ENCODE results near the gene NTNG2. TPM values are rescaled to one million over a fixed set of nuclear protein-coding genes. Genes with fewer than 3 reads are reported as not detected.

Gene NTNG2
- total RNA-seq, 1 donor from 2014 or later, result 0.98 TPM

GRCh38 chr9:132226571-132227430 lies 64.9 kb downstream of the NTNG2 start:
- H3K27me3 ChIP-seq, result no peaks in the 10 kb centered on the region
- no peaks in the 10 kb centered on the region for H3K9me3 ChIP-seq
- no peaks in the 10 kb centered on the region for H3K4me1 ChIP-seq
- intact Hi-C loops (cut with DNase I), result no loop called here
- H3K27ac ChIP-seq, result no peak overlapping the region
- DNase-seq (ENCODE audit: extremely low spot score in 2 of 2), result no peak
- no peaks in the 10 kb centered on the region for H3K36me3 ChIP-seq
- H3K4me3 ChIP-seq, result no peak overlapping the region
- TF ChIP-seq CTCF (IDR thresholded peaks at IDR 0.05) (no peak), POLR2AphosphoS5 (IDR thresholded peaks at IDR 0.05; ENCODE audit: insufficient read depth in 1 of 2, low read depth in 1 of 2) (no peak), POLR2A (IDR thresholded peaks at IDR 0.05) (no peak)

- Histone ChIP-seq H3K9me3 (no peaks in the 10 kb centered on the region), H3K27me3 (no peaks in the 10 kb centered on the region), H3K36me3 (no peaks in the 10 kb centered on the region), H3K4me3 (no peak overlapping the region), H3K4me1 (no peaks in the 10 kb centered on the region), H3K27ac (no peak overlapping the region)
- intact Hi-C loops (cut with DNase I), result no loop called here
- TF ChIP-seq CTCF (IDR thresholded peaks at IDR 0.05) (no peak), POLR2A (IDR thresholded peaks at IDR 0.05) (no peak), POLR2AphosphoS5 (IDR thresholded peaks at IDR 0.05; ENCODE audit: insufficient read depth in 1 of 2, low read depth in 1 of 2) (no peak)
- no peak for DNase-seq (ENCODE audit: extremely low spot score in 2 of 2)
Measured at GRCh38 chr9:132228062-132228461, 66.2 kb downstream of the NTNG2 start.

GRCh38 chr9:132230605-132231004 lies 68.7 kb downstream of the NTNG2 start:
- TF ChIP-seq CTCF (IDR thresholded peaks at IDR 0.05) (no peak), POLR2AphosphoS5 (IDR thresholded peaks at IDR 0.05; ENCODE audit: insufficient read depth in 1 of 2, low read depth in 1 of 2) (no peak), POLR2A (IDR thresholded peaks at IDR 0.05) (no peak)
- no peaks in the 10 kb centered on the region for H3K4me1 ChIP-seq
- H3K36me3 ChIP-seq, result no peaks in the 10 kb centered on the region
- intact Hi-C loops (cut with DNase I), result no loop called here
- DNase-seq (ENCODE audit: extremely low spot score in 2 of 2), result no peak
- no peak overlapping the region for H3K4me3 ChIP-seq
- no peaks in the 10 kb centered on the region for H3K9me3 ChIP-seq
- H3K27ac ChIP-seq, result no peak overlapping the region
- no peaks in the 10 kb centered on the region for H3K27me3 ChIP-seq

- no peak for DNase-seq (ENCODE audit: extremely low spot score in 2 of 2)
- H3K27ac ChIP-seq, result no peak overlapping the region
- no peak overlapping the region for H3K4me3 ChIP-seq
- H3K36me3 ChIP-seq, result no peaks in the 10 kb centered on the region
- no peaks in the 10 kb centered on the region for H3K4me1 ChIP-seq
- TF ChIP-seq POLR2A (IDR thresholded peaks at IDR 0.05), result no peak
- no peak for TF ChIP-seq CTCF (IDR thresholded peaks at IDR 0.05)
- no peak for TF ChIP-seq POLR2AphosphoS5 (IDR thresholded peaks at IDR 0.05; ENCODE audit: insufficient read depth in 1 of 2, low read depth in 1 of 2)
- no peaks in the 10 kb centered on the region for H3K9me3 ChIP-seq
- intact Hi-C loops (cut with DNase I), result no loop called here
- H3K27me3 ChIP-seq, result no peaks in the 10 kb centered on the region
Measured at GRCh38 chr9:132231019-132231701, 69.3 kb downstream of the NTNG2 start.

- Histone ChIP-seq H3K27ac (no peak overlapping the region), H3K4me1 (no peaks in the 10 kb centered on the region), H3K4me3 (no peak overlapping the region), H3K27me3 (no peaks in the 10 kb centered on the region), H3K9me3 (no peaks in the 10 kb centered on the region), H3K36me3 (no peaks in the 10 kb centered on the region)
- TF ChIP-seq CTCF (IDR thresholded peaks at IDR 0.05), result no peak
- no peak for TF ChIP-seq POLR2AphosphoS5 (IDR thresholded peaks at IDR 0.05; ENCODE audit: insufficient read depth in 1 of 2, low read depth in 1 of 2)
- no peak for TF ChIP-seq POLR2A (IDR thresholded peaks at IDR 0.05)
- intact Hi-C loops (cut with DNase I), result no loop called here
- no peak for DNase-seq (ENCODE audit: extremely low spot score in 2 of 2)
Measured at GRCh38 chr9:132232522-132232921, 70.7 kb downstream of the NTNG2 start.

Data from vagina (tissue), 2 donors.